H9 (cell line): Measurements from ENCODE around the gene R3HCC1L. TPM values are rescaled to one million over a fixed set of nuclear protein-coding genes. Genes with fewer than 3 reads are reported as not detected.

Experiments
- DNase-seq: peaks from one replicate; pipeline ENCODE4 v3.0.0-alpha.2; 2017
- H2AFZ ChIP-seq: one replicate; pipeline ENCODE4 v1.6.1; 2013; ENCODE audit warnings: mild to moderate bottlenecking, low read length, control low read depth, moderate library complexity
- H2AK5ac ChIP-seq: 2 replicates; pipeline ENCODE4 v1.6.1; 2013; ENCODE audit warnings: low read length, control low read depth, mixed read lengths; ENCODE audit not compliant: insufficient read length
- H2BK120ac ChIP-seq: one replicate; pipeline ENCODE4 v1.6.1; 2013; ENCODE audit warnings: low read depth, mild to moderate bottlenecking, low read length, control low read depth, inconsistent platforms; ENCODE audit not compliant: poor library complexity, severe bottlenecking
- H2BK12ac ChIP-seq: 2 replicates; pipeline ENCODE4 v1.6.1; 2013; ENCODE audit warnings: low read length, control low read depth, mixed read lengths, low read depth; ENCODE audit not compliant: insufficient read length
- H2BK15ac ChIP-seq: 2 replicates; pipeline ENCODE4 v1.6.1; 2013; ENCODE audit warnings: low read depth, low read length, control low read depth
- H2BK20ac ChIP-seq: one replicate; pipeline ENCODE4 v1.6.1; 2013; ENCODE audit warnings: low read depth, mild to moderate bottlenecking, low read length, control low read depth, inconsistent platforms; ENCODE audit not compliant: poor library complexity, severe bottlenecking
- H2BK5ac ChIP-seq: 2 replicates; pipeline ENCODE4 v1.6.1; 2013; ENCODE audit warnings: low read length, control low read depth, mixed read lengths; ENCODE audit not compliant: insufficient read length
- H3K14ac ChIP-seq: 2 replicates; pipeline ENCODE4 v1.6.1; 2013; ENCODE audit warnings: low read length, control low read depth; ENCODE audit not compliant: insufficient read depth
- H3K18ac ChIP-seq: 2 replicates; pipeline ENCODE4 v1.6.1; 2013; ENCODE audit warnings: low read depth, mild to moderate bottlenecking, mixed read lengths, low read length, control low read depth; ENCODE audit not compliant: insufficient read length
- H3K23ac ChIP-seq: 2 replicates; pipeline ENCODE4 v1.6.1; 2013; ENCODE audit warnings: low read length, control low read depth, mixed read lengths, low read depth; ENCODE audit not compliant: insufficient read length
- H3K23me2 ChIP-seq: 2 replicates; pipeline ENCODE4 v1.6.1; 2013; ENCODE audit warnings: low read depth, mild to moderate bottlenecking, mixed read lengths, low read length, control low read depth; ENCODE audit not compliant: insufficient read length, poor library complexity, severe bottlenecking
- H3K27ac ChIP-seq: 2 replicates; pipeline ENCODE4 v1.5.1; 2013; ENCODE audit warnings: low read length, control low read depth, mixed read lengths, low read depth; ENCODE audit not compliant: insufficient read length
- H3K27me3 ChIP-seq: 2 replicates; pipeline ENCODE4 v1.6.1; 2013; ENCODE audit warnings: low read length, control low read depth, inconsistent platforms; ENCODE audit not compliant: insufficient read depth
- H3K4ac ChIP-seq: 2 replicates; pipeline ENCODE4 v1.6.1; 2013; ENCODE audit warnings: low read depth, mild to moderate bottlenecking, control low read depth, inconsistent platforms, low read length, moderate library complexity
- H3K4me1 ChIP-seq: 2 replicates; pipeline ENCODE4 v1.6.1; 2013; ENCODE audit warnings: low read length, control low read depth, inconsistent platforms; ENCODE audit not compliant: insufficient read depth
- H3K4me2 ChIP-seq: 2 replicates; pipeline ENCODE4 v1.6.1; 2013; ENCODE audit warnings: low read length, control low read depth, mixed read lengths; ENCODE audit not compliant: insufficient read length, insufficient read depth
- H3K56ac ChIP-seq: 2 replicates; pipeline ENCODE4 v1.6.1; 2013; ENCODE audit warnings: low read depth, mild to moderate bottlenecking, mixed read lengths, low read length, control low read depth; ENCODE audit not compliant: insufficient read length
- H3K79me1 ChIP-seq: 2 replicates; pipeline ENCODE4 v1.6.1; 2013; ENCODE audit warnings: low read depth, mild to moderate bottlenecking, moderate library complexity, low read length, control low read depth, inconsistent platforms; ENCODE audit not compliant: insufficient read depth, poor library complexity, severe bottlenecking
- H3K79me2 ChIP-seq: 2 replicates; pipeline ENCODE4 v1.6.1; 2013; ENCODE audit warnings: low read length, control low read depth, inconsistent platforms; ENCODE audit not compliant: insufficient read depth
- H3K9ac ChIP-seq: 2 replicates; pipeline ENCODE4 v1.6.1; 2013; ENCODE audit warnings: low read length, control low read depth, mixed read lengths; ENCODE audit not compliant: insufficient read length; ENCODE audit errors: extremely low read depth
- H3K9me3 ChIP-seq: one replicate; pipeline ENCODE4 v1.6.1; 2013; ENCODE audit warnings: low read depth, low read length, inconsistent platforms; ENCODE audit not compliant: control insufficient read depth
- H3T11ph ChIP-seq: one replicate; pipeline ENCODE4 v1.6.1; 2013; ENCODE audit warnings: mild to moderate bottlenecking, low read length, control low read depth, inconsistent platforms
- H4K20me1 ChIP-seq: one replicate; pipeline ENCODE4 v1.6.1; 2013; ENCODE audit not compliant: control insufficient read depth, insufficient read length, insufficient read depth
- H4K5ac ChIP-seq: 2 replicates; pipeline ENCODE4 v1.6.1; 2013; ENCODE audit warnings: low read depth, mild to moderate bottlenecking, mixed read lengths, low read length, control low read depth; ENCODE audit not compliant: insufficient read length
- H4K8ac ChIP-seq: replicated peaks from 2 replicates; pipeline ENCODE4 v1.6.1; 2013; ENCODE audit warnings: low read length, control low read depth, mixed read lengths, low read depth; ENCODE audit not compliant: insufficient read length
- H4K91ac ChIP-seq: 2 replicates; pipeline ENCODE4 v1.6.1; 2013; ENCODE audit warnings: low read depth, mild to moderate bottlenecking, moderate library complexity, mixed read lengths, low read length, control low read depth; ENCODE audit not compliant: insufficient read length
- H3K27ac Mint-ChIP-seq, 3 experiments: 2 replicates in 2 of 3; 3 replicates in 1 of 3; pipeline ENCODE4 v1.8.0; 2020 to 2021; ENCODE audit warnings: mixed read lengths in 3 of 3, mild to moderate bottlenecking in 1 of 3, moderate library complexity in 1 of 3
- H3K27me3 Mint-ChIP-seq: 2 replicates; pipeline ENCODE4 v1.8.0; 2021; ENCODE audit warnings: low read depth, mild to moderate bottlenecking, moderate library complexity, mixed read lengths
- H3K36me3 Mint-ChIP-seq, 3 experiments: 2 replicates in 2 of 3; 3 replicates in 1 of 3; pipeline ENCODE4 v1.8.0; 2020 to 2021; ENCODE audit warnings: low read depth in 3 of 3, mixed read lengths in 3 of 3; ENCODE audit not compliant: insufficient read depth in 1 of 3
- H3K4me1 Mint-ChIP-seq, 2 experiments: 2 replicates each; pipeline ENCODE4 v1.8.0; 2020; ENCODE audit warnings: mixed read lengths in 2 of 2
- H3K4me3 Mint-ChIP-seq, 2 experiments: 2 replicates in 1 of 2; 3 replicates in 1 of 2; pipeline ENCODE4 v1.8.0; 2020 to 2021; ENCODE audit warnings: mild to moderate bottlenecking in 2 of 2, mixed read lengths in 2 of 2, moderate library complexity in 1 of 2
- H3K9me3 Mint-ChIP-seq, 2 experiments: 2 replicates in 1 of 2; 3 replicates in 1 of 2; pipeline ENCODE4 v1.8.0; 2020; ENCODE audit warnings: mild to moderate bottlenecking in 2 of 2, mixed read lengths in 2 of 2, moderate library complexity in 1 of 2
- CTCF ChIP-seq: fragments of 200-600 bp; sonication (generic); conservative IDR thresholded peaks from 3 replicates; pipeline ENCODE4 v1.8.0; 2021; ENCODE audit warnings: antibody characterized with exemption, mild to moderate bottlenecking
- WGBS: extraction: QIAGEN DNeasy Blood & Tissue Kit; methylation state at CpG from one replicate; pipeline ENCODE4 v1.1.7; 2013; ENCODE audit warnings: missing lambda C conversion rate, low lambda C conversion rate, mixed read lengths; ENCODE audit not compliant: insufficient read length; ENCODE audit errors: extremely low coverage; 5-methylcytosine and 5-hydroxymethylcytosine counted together
- total RNA-seq: library from RNA; stranded (reverse); gene quantifications from 2 replicates; pipeline ENCODE4 v1.2.1, GENCODE V29; 2021

Gene R3HCC1L
- total RNA-seq, 1 experiment from 2014 or later: 18.5 TPM

- H3K4ac ChIP-seq: no peak overlapping the region
- peaks cover 42 to 52% of the 10 kb centered on the region in 2 experiments for H3K9me3 Mint-ChIP-seq
- H3K9ac ChIP-seq: no peak overlapping the region
- H3K4me2 ChIP-seq: no peak overlapping the region
- H4K8ac ChIP-seq: no peak overlapping the region
- no peaks in the 10 kb centered on the region for H3K27me3 ChIP-seq
- no peak overlapping the region for H4K91ac ChIP-seq
- H2BK12ac ChIP-seq: no peak overlapping the region
- H2BK5ac ChIP-seq: no peak overlapping the region
- H3K14ac ChIP-seq: no peak overlapping the region
- H3K23me2 ChIP-seq: no peaks in the 10 kb centered on the region
- WGBS: no CpG with 5 or more reads among the region's 1 CpG
- no peaks in the 10 kb centered on the region for H3K9me3 ChIP-seq
- TF ChIP-seq CTCF: no peak
- H3K18ac ChIP-seq: no peak overlapping the region
- peaks cover 33 to 65% (median 40%) of the 10 kb centered on the region in 3 experiments for H3K36me3 Mint-ChIP-seq
- no peak overlapping the region for H3K4me3 Mint-ChIP-seq
- no peak overlapping the region for H2BK120ac ChIP-seq
- H3K56ac ChIP-seq: no peak overlapping the region
- H3K23ac ChIP-seq: no peak overlapping the region
- H2AFZ ChIP-seq: no peak overlapping the region
- H2AK5ac ChIP-seq: no peak overlapping the region
- H3K27me3 Mint-ChIP-seq: no peaks in the 10 kb centered on the region
- no peaks in the 10 kb centered on the region for H3K79me1 ChIP-seq
- H3K27ac ChIP-seq: no peak overlapping the region
- H4K5ac ChIP-seq: no peak overlapping the region
- H4K20me1 ChIP-seq: no peaks in the 10 kb centered on the region
- DNase-seq: no peak
- H2BK15ac ChIP-seq: no peak overlapping the region
- no peaks in the 10 kb centered on the region for H3K4me1 ChIP-seq
- peaks cover 5% of the 10 kb centered on the region; the same call in 1 of the 2 replicates for H3K79me2 ChIP-seq
- H3K27ac Mint-ChIP-seq: no peak overlapping the region
- no peak overlapping the region for H3T11ph ChIP-seq
- H2BK20ac ChIP-seq: no peak overlapping the region
- H3K4me1 Mint-ChIP-seq: peaks cover 9 to 10% of the 10 kb centered on the region in 2 experiments
These were observed 15.4 kb downstream of the R3HCC1L start for GRCh38 chr10:98149858-98150257.
